ENCODE data around the gene BIN1.

DNA sequence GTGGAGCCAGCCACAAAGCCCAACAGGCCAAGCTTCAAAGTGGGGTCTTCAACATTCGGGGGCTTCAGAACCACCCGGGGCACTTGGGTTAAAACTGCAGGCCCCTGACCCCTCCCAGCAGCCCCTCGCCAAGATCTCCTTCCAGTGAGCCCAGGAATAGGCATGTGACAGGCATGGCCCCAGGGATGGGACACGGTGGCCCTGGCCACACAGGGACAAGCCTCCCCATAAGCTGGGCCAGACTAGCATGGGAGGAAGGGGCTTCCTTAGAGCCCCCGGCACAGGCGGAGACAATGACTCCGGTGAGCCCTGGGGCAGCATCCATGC is 52.4 kb downstream of the BIN1 start:
- TF ChIP-seq, protein P1, sequence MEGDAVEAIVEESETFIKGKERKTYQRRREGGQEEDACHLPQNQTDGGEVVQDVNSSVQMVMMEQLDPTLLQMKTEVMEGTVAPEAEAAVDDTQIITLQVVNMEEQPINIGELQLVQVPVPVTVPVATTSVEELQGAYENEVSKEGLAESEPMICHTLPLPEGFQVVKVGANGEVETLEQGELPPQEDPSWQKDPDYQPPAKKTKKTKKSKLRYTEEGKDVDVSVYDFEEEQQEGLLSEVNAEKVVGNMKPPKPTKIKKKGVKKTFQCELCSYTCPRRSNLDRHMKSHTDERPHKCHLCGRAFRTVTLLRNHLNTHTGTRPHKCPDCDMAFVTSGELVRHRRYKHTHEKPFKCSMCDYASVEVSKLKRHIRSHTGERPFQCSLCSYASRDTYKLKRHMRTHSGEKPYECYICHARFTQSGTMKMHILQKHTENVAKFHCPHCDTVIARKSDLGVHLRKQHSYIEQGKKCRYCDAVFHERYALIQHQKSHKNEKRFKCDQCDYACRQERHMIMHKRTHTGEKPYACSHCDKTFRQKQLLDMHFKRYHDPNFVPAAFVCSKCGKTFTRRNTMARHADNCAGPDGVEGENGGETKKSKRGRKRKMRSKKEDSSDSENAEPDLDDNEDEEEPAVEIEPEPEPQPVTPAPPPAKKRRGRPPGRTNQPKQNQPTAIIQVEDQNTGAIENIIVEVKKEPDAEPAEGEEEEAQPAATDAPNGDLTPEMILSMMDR (conservative IDR thresholded peaks at IDR 0.05; ENCODE audit: low read depth, low read length), result no peak
- TF ChIP-seq SMC3 (IDR thresholded peaks at IDR 0.05; ENCODE audit: low read depth, low read length), result no peak
- no peak for TF ChIP-seq RFX5 (IDR thresholded peaks at IDR 0.05; ENCODE audit: low read depth, low read length)
- TF ChIP-seq CEBPB (IDR thresholded peaks at IDR 0.05; ENCODE audit: low read depth, low read length), result no peak
- no peak for TF ChIP-seq POLR2A (IDR thresholded peaks at IDR 0.05; ENCODE audit: low read depth, low read length)
- no peak for TF ChIP-seq MAFK (IDR thresholded peaks at IDR 0.05; ENCODE audit: low read depth, low read length)
- TF ChIP-seq FOS (IDR thresholded peaks at IDR 0.05; ENCODE audit: low read depth, low read length), result no peak

Data from IMR-90 (cell line).